ENCODE measurements around the gene BCL2L11. TPM values are rescaled to one million over a fixed set of nuclear protein-coding genes. Genes with fewer than 3 reads are reported as not detected.

BCL2L11 gene
- total RNA-seq, 1 experiment from 2014 or later, result 12.6 TPM

DNA sequence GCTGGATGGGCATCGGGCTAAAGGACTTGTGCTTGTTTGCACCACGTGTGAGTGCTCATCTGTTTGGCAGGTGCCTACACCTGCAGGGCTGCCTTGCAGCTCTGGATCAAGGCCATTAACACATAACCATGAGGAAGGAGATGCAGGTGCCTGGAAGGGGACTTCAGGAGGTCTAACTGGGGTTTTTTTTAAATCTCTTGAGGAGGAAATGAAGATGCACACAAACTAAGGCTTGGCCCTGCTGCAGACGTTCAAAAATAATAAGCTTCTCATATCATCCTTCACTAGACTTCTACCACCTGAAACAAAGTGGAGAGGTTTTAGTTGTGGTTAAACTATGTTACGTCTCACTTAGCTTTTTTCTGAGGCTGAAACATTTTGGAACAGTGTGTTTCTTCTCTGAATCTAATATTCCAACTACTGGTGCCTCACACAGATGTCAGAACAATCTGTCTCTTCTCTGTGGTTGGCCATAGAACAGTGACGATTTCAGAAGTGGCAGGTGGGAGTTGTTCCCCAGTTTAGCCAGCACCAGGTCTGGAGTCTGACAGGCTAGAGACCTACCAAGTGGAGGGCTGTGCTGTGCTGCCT is 36.5 kb downstream of the BCL2L11 start:
- TF ChIP-seq, protein P1, sequence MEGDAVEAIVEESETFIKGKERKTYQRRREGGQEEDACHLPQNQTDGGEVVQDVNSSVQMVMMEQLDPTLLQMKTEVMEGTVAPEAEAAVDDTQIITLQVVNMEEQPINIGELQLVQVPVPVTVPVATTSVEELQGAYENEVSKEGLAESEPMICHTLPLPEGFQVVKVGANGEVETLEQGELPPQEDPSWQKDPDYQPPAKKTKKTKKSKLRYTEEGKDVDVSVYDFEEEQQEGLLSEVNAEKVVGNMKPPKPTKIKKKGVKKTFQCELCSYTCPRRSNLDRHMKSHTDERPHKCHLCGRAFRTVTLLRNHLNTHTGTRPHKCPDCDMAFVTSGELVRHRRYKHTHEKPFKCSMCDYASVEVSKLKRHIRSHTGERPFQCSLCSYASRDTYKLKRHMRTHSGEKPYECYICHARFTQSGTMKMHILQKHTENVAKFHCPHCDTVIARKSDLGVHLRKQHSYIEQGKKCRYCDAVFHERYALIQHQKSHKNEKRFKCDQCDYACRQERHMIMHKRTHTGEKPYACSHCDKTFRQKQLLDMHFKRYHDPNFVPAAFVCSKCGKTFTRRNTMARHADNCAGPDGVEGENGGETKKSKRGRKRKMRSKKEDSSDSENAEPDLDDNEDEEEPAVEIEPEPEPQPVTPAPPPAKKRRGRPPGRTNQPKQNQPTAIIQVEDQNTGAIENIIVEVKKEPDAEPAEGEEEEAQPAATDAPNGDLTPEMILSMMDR (conservative IDR thresholded peaks at IDR 0.05; ENCODE audit: low read depth, low read length), result no peak
- no peak for TF ChIP-seq EZH2 (IDR thresholded peaks at IDR 0.05; ENCODE audit: borderline replicate concordance, low read depth, low read length, poor library complexity, severe bottlenecking)
- ChIA-PET POLR2A (ENCODE audit: low non-redundant PET) (no interaction called here), CTCF (no interaction called here)
- Histone ChIP-seq H3K4me3 (ENCODE audit: low read depth, low read length, poor library complexity, severe bottlenecking) (no peak overlapping the region), H3K27me3 (replicated peaks; ENCODE audit: insufficient read depth, low read depth, low read length, poor library complexity) (no peaks in the 10 kb centered on the region), H3K27ac (ENCODE audit: low read depth, low read length, poor library complexity, severe bottlenecking) (no peak overlapping the region), H3K36me3 (ENCODE audit: insufficient read depth, low read length, poor library complexity, severe bottlenecking) (no peaks in the 10 kb centered on the region), H3K4me1 (ENCODE audit: insufficient read depth, low read length, poor library complexity, severe bottlenecking) (peaks cover 3% of the 10 kb centered on the region), H3K9me3 (ENCODE audit: low read depth, low read length, poor library complexity, severe bottlenecking) (no peaks in the 10 kb centered on the region)
- intact Hi-C loops (cut with micrococcal nuclease; ENCODE audit: unreplicated experiment), result no loop called here
- no peak for DNase-seq (ENCODE audit: low spot score)
- BruUV-seq (replicated peaks), result no TSS peak

DNA sequence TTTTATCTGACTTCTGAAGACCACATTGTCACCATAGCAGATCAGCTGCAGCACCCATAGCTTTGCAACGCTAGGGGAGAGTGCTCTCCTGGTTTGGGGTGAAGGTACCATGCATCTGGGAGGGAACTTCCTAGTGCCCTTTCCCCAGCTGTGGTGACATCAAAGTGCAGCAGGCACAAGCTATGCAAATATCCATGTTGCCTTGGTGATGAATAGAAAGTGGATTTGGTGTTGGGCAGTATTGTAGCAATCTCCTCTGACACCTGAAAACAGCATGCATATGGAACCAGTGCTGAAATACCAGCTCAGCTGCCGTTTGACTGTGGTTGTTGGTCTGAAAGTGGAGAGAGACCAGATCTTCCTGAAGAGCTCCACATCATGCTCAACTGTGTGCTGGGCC is 37.1 kb downstream of the BCL2L11 start:
- ChIA-PET CTCF (no interaction called here), POLR2A (ENCODE audit: low non-redundant PET) (no interaction called here)
- no TSS peak for BruUV-seq (replicated peaks)

DNA sequence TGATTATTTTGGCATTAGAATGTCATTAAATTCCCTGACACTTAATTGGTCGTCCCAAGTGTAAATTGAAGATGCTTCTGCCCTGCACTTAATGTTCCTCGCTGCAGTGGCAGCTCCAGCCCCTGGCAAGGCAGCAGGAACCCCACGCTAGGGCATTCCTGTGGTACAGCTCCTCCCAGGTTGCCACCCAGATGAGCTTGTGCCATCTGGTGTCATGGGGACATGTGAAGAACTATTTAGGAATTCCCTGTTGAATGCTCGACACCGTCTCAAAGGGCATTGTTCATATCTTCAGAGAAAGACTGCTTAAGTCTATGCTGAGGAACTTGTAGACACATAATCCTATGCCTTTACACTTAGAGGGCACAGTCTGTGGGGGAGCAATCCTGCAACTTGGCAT is 38.9 kb downstream of the BCL2L11 start:
- TF ChIP-seq, protein P1 (conservative IDR thresholded peaks at IDR 0.05; ENCODE audit: low read depth, low read length), result no peak
- TF ChIP-seq EZH2 (IDR thresholded peaks at IDR 0.05; ENCODE audit: borderline replicate concordance, low read depth, low read length, poor library complexity, severe bottlenecking), result no peak
- no peaks in the 10 kb centered on the region for H3K36me3 ChIP-seq (ENCODE audit: insufficient read depth, low read length, poor library complexity, severe bottlenecking)
- no TSS peak for BruUV-seq (replicated peaks)
- ChIA-PET POLR2A (ENCODE audit: low non-redundant PET) (no interaction called here), CTCF (no interaction called here)
- H3K4me1 ChIP-seq (ENCODE audit: insufficient read depth, low read length, poor library complexity, severe bottlenecking), result peaks cover 6% of the 10 kb centered on the region
- no peak overlapping the region for H3K27ac ChIP-seq (ENCODE audit: low read depth, low read length, poor library complexity, severe bottlenecking)
- H3K4me3 ChIP-seq (ENCODE audit: low read depth, low read length, poor library complexity, severe bottlenecking), result no peak overlapping the region
- DNase-seq (ENCODE audit: low spot score), result no peak
- no peaks in the 10 kb centered on the region for H3K9me3 ChIP-seq (ENCODE audit: low read depth, low read length, poor library complexity, severe bottlenecking)
- H3K27me3 ChIP-seq (replicated peaks; ENCODE audit: insufficient read depth, low read depth, low read length, poor library complexity), result no peaks in the 10 kb centered on the region
- intact Hi-C loops (cut with micrococcal nuclease; ENCODE audit: unreplicated experiment), result no loop called here

More for the DNA sequence above, 37.1 kb downstream of the BCL2L11 start:
- no peaks in the 10 kb centered on the region for H3K36me3 ChIP-seq (ENCODE audit: insufficient read depth, low read length, poor library complexity, severe bottlenecking)
- no peaks in the 10 kb centered on the region for H3K9me3 ChIP-seq (ENCODE audit: low read depth, low read length, poor library complexity, severe bottlenecking)
- H3K4me1 ChIP-seq (ENCODE audit: insufficient read depth, low read length, poor library complexity, severe bottlenecking), result peaks cover 6% of the 10 kb centered on the region
- no peak overlapping the region for H3K27ac ChIP-seq (ENCODE audit: low read depth, low read length, poor library complexity, severe bottlenecking)
- DNase-seq (ENCODE audit: low spot score), result no peak
- no peak overlapping the region for H3K4me3 ChIP-seq (ENCODE audit: low read depth, low read length, poor library complexity, severe bottlenecking)
- TF ChIP-seq EZH2 (IDR thresholded peaks at IDR 0.05; ENCODE audit: borderline replicate concordance, low read depth, low read length, poor library complexity, severe bottlenecking), result no peak
- TF ChIP-seq, protein P1 (conservative IDR thresholded peaks at IDR 0.05; ENCODE audit: low read depth, low read length), result no peak
- no peaks in the 10 kb centered on the region for H3K27me3 ChIP-seq (replicated peaks; ENCODE audit: insufficient read depth, low read depth, low read length, poor library complexity)
- intact Hi-C loops (cut with micrococcal nuclease; ENCODE audit: unreplicated experiment), result no loop called here
